ENCODE data around the gene MED26. TPM values are rescaled to one million over a fixed set of nuclear protein-coding genes. Genes with fewer than 3 reads are reported as not detected.

MED26 gene
- total and polyA plus RNA-seq, 9 of the 15 experiments (the other 6 are each of a cell fraction or from before 2014, with no cell fraction given), result 0.71 to 15.1 (median 6.2) TPM

DNA sequence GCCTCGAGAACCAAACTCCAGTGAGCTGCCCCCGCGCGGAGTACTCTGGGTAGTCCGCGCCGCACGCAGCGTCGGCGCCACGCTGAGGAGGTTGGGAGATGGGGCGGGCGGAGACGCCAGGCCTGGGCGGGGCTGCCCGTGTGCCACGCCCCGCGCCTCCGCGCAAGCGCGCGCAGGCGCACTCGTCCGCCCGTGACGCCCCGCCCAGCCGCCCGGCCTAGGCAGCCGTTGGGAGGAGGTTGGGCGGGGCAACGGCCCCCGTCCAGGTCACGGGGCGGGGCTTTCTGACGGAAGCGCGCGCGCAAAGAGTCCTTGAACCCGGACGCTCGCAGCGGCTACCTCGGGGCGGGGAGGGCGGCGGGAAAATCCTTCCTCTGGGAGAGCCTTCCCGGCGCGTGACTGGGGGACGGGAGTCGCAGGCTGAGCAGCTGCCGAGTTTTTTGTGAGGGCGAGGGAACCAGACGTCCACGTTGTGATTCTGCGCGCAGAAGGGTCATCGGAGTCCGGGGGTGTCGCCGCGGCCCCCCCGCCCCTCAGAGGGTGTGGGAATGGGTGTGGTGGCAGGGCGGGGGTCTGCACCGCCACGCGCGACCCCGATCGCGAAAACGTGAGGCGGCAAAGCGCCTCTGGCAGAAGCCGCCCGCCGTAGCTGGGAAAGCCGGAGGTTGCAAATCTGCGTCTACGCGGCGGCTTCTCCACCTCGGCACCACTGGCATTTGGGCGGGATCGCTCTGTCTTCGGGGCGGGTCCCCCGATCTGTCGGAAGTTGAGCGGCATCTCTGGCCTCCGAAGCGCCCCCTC lies at the start of gene MED26 (continued):
- TF ChIP-seq MEF2A (IDR thresholded peaks at IDR 0.05; ENCODE audit: control insufficient read depth, low read depth, low read length), result no peak
- TF ChIP-seq OTX1 (CRISPR knock-in tag; IDR thresholded peaks at IDR 0.05), result no peak
- peak; percentile 70 to 89 for TF ChIP-seq MNT (conservative IDR thresholded peaks at IDR 0.05)
- peak; percentile 65; the same call in 1 of the 2 replicates for TF ChIP-seq LARP7 (IDR thresholded peaks at IDR 0.05)
- no peak for TF ChIP-seq ZFP91 (CRISPR knock-in tag; IDR thresholded peaks at IDR 0.05)
- TF ChIP-seq KDM2B (CRISPR knock-in tag; IDR thresholded peaks at IDR 0.05), result no peak
- no peak for TF ChIP-seq ZNF274 (IDR thresholded peaks at IDR 0.05; ENCODE audit: borderline replicate concordance, low read depth, low read length)
- peak; percentile 75 for TF ChIP-seq USF1 (CRISPR knock-in tag; IDR thresholded peaks at IDR 0.05)
- no peak; the same call in 1 of the 2 replicates for TF ChIP-seq GTF2F1 (IDR thresholded peaks at IDR 0.05; ENCODE audit: low read depth, low read length)
- no peak for TF ChIP-seq KLF6 (CRISPR knock-in tag; IDR thresholded peaks at IDR 0.05; ENCODE audit: borderline replicate concordance)
- peak; percentile 65 for TF ChIP-seq FIP1L1 (IDR thresholded peaks at IDR 0.05; ENCODE audit: low read depth, low read length, poor library complexity, severe bottlenecking)
- TF ChIP-seq CTCFL (IDR thresholded peaks at IDR 0.05; ENCODE audit: borderline replicate concordance, insufficient read depth, low read depth, low read length, poor library complexity, severe bottlenecking), result peak; percentile 13
- no peak for TF ChIP-seq DDX20 (tag; IDR thresholded peaks at IDR 0.05; ENCODE audit: low read depth)
- no peak for TF ChIP-seq SNIP1 (IDR thresholded peaks at IDR 0.05; ENCODE audit: low read depth)
- TF ChIP-seq NONO (IDR thresholded peaks at IDR 0.05; ENCODE audit: low read depth in 2 of 2, low read length in 1 of 2), result peak in 1 of 2 experiments; percentile 73; a peak in 1 of 4 replicates
- TF ChIP-seq HNRNPH1 (optimal IDR thresholded peaks at IDR 0.05; ENCODE audit: low read depth, low read length), result no peak
- peak; percentile 64; the same call in 1 of the 2 replicates for TF ChIP-seq HDAC2 (IDR thresholded peaks at IDR 0.05)
- peak; percentile 73; the same call in 1 of the 2 replicates for TF ChIP-seq MYC (IDR thresholded peaks at IDR 0.05; ENCODE audit: low read depth, low read length)
- TF ChIP-seq MYC (CRISPR knock-in tag; IDR thresholded peaks at IDR 0.05; ENCODE audit: borderline replicate concordance, low read depth), result peak; percentile 70; the same call in 1 of the 2 replicates
- TF ChIP-seq BRF1 (IDR thresholded peaks at IDR 0.05; ENCODE audit: borderline replicate concordance, extremely low read depth, insufficient read length), result no peak
- TF ChIP-seq PPARD (CRISPR knock-in tag; IDR thresholded peaks at IDR 0.05), result no peak
- TF ChIP-seq TBP (optimal IDR thresholded peaks at IDR 0.05; ENCODE audit: low read depth, low read length), result peak; percentile 96

All from K562 (cell line).